Neutrophil (primary cell): ENCODE data around the gene KRTAP9-8.
"Not testable (repeated sequence)": the region's sequence is repeated elsewhere in the genome, so short reads cannot be mapped to it uniquely, and the experiment has no call there.

Experiments used
- H3K27ac ChIP-seq: fragments of 200-600 bp; sonication (generic); 2 replicates; pipeline ENCODE4 v1.5.1; 2016; ENCODE audit warnings: mild to moderate bottlenecking, moderate library complexity
- H3K27me3 ChIP-seq: fragments of 200-600 bp; sonication (generic); 2 replicates; pipeline ENCODE4 v1.6.0; 2016; ENCODE audit warnings: mild to moderate bottlenecking
- H3K36me3 ChIP-seq: fragments of 200-600 bp; sonication (generic); 2 replicates; pipeline ENCODE4 v1.5.1; 2017
- H3K4me1 ChIP-seq, 2 experiments: fragments of 200-600 bp in 1 of 2; sonication (generic) in 1 of 2; 1 replicate in 1 of 2; 2 replicates in 1 of 2; pipeline versions ENCODE4 v1.5.1 to v1.6.1; 2013 to 2016; ENCODE audit warnings: low read depth in 1 of 2, low read length in 1 of 2, mild to moderate bottlenecking in 1 of 2, moderate library complexity in 1 of 2; ENCODE audit not compliant: control insufficient read depth in 1 of 2, insufficient read depth in 1 of 2
- H3K4me3 ChIP-seq, 2 experiments: fragments of 200-600 bp in 1 of 2; sonication (generic) in 1 of 2; 1 replicate in 1 of 2; 2 replicates in 1 of 2; pipeline ENCODE4 v1.5.1; 2013 to 2016; ENCODE audit warnings: low read depth in 1 of 2, low read length in 1 of 2, mild to moderate bottlenecking in 1 of 2, moderate library complexity in 1 of 2
- H3K9me3 ChIP-seq: fragments of 200-600 bp; sonication (generic); 2 replicates; pipeline ENCODE4 v1.5.1; 2016
- TF ChIP-seq, protein P1 (sequence below): fragments of 200-600 bp; sonication (generic); IDR thresholded peaks from 2 replicates; pipeline ENCODE4 v1.5.1; 2016; ENCODE audit warnings: antibody characterized with exemption

Gene KRTAP9-8

DNA sequence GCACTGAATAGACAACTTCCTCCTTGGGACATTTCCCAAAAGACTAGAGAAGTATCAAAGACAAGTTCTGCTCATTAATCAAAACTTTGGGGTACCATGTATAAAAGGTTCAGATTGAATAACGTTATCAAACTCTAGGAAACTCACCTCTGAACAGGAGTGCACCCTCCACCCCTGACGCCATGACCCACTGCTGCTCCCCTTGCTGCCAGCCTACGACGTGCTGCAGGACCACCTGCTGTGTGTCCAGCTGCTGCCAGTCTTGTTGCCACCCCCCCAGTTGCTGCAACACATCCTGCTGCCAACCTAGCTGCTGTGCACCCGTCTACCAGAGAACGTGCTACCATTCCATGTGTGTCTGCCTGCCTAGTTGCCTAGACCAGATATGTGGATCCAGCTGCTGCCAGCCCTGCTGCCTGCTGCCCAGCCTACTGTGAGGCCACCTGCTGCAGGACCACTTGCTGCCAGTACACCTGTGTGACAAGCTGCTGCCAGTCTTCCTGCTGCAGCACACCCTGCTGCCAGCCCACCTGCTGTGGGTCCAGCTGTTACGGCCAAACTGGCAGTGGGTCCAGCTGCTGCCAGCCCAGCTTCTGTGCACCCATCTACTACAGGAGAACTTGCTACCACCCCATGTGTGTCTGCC is 25.2 kb upstream of the KRTAP9-8 start:
- Histone ChIP-seq H3K9me3 (no peaks in the 10 kb centered on the region), H3K36me3 (no peaks in the 10 kb centered on the region), H3K4me1 (no peaks in the 10 kb centered on the region), H3K27ac (no peak overlapping the region), H3K4me3 (no peak overlapping the region), H3K27me3 (peaks cover 43% of the 10 kb centered on the region)
- TF ChIP-seq, protein P1, sequence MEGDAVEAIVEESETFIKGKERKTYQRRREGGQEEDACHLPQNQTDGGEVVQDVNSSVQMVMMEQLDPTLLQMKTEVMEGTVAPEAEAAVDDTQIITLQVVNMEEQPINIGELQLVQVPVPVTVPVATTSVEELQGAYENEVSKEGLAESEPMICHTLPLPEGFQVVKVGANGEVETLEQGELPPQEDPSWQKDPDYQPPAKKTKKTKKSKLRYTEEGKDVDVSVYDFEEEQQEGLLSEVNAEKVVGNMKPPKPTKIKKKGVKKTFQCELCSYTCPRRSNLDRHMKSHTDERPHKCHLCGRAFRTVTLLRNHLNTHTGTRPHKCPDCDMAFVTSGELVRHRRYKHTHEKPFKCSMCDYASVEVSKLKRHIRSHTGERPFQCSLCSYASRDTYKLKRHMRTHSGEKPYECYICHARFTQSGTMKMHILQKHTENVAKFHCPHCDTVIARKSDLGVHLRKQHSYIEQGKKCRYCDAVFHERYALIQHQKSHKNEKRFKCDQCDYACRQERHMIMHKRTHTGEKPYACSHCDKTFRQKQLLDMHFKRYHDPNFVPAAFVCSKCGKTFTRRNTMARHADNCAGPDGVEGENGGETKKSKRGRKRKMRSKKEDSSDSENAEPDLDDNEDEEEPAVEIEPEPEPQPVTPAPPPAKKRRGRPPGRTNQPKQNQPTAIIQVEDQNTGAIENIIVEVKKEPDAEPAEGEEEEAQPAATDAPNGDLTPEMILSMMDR, result no peak

DNA sequence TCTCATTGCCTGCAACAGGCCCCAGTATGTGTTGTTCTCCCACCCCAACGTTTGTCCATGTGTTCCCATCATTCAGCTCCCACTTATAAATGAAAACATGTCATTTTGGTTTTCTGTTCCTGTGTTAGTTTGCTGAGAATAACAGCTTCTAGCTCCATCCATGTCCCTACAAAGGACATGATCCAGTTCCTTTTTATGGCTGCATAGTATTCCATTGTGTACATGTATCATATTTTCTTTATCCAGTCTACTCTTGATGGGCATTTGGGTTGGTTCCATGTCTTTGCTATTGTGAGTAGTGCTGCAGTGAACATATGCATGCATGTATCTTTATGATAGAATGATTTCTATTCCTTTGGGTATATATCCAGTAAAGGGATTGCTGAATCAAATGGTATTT is 22.1 kb upstream of the KRTAP9-8 start:
- H3K4me1 ChIP-seq, result no peaks in the 10 kb centered on the region
- no peaks in the 10 kb centered on the region for H3K36me3 ChIP-seq
- no peaks in the 10 kb centered on the region for H3K9me3 ChIP-seq
- H3K27me3 ChIP-seq, result peaks cover 23% of the 10 kb centered on the region
- TF ChIP-seq, protein P1, result no peak
- H3K27ac ChIP-seq, result no peak overlapping the region
- H3K4me3 ChIP-seq, result no peak overlapping the region

DNA sequence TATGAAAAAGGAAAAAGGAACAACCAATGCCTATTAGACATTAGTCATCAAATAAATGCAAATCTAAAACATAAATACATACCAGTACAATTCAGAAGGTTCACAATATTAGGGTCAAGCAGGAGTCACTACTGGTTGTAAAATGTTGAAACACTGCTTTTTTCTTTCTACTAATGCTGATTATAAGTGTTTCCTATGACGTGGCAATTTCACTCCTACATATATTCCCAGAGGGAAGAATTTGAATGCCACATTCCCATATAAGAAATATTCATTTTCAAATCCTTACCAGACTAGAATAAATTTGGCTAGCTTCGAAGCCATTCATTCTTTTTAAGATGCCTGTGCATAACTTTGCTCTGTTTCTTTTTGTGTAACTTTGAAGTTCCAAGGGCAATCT is 14.0 kb upstream of the KRTAP9-8 start:
- Histone ChIP-seq H3K27me3 (peaks cover 6% of the 10 kb centered on the region), H3K4me3 (no peak overlapping the region), H3K9me3 (no peaks in the 10 kb centered on the region), H3K36me3 (no peaks in the 10 kb centered on the region), H3K4me1 (no peaks in the 10 kb centered on the region), H3K27ac (no peak overlapping the region)
- TF ChIP-seq, protein P1, result no peak

DNA sequence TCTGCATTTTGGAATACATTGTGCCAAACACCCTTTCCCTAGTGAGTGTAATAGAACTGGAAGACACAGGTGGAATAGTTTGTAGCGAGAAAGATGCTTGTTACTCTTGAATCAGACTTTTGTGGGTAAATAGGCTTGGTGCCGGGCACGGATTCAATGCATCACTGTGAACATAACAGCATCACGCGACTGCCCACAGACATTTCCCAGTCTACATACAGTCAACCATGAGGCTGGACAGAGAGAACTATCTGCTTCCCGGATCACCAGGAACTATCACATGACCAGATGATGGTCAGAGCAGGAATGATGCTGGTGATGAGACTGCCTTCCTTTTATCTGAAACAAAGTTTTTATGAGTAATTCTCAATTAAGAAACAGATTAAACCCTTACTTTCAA is 11.7 kb upstream of the KRTAP9-8 start:
- H3K36me3 ChIP-seq, result no peaks in the 10 kb centered on the region
- TF ChIP-seq, protein P1, result no peak
- no peaks in the 10 kb centered on the region for H3K9me3 ChIP-seq

DNA sequence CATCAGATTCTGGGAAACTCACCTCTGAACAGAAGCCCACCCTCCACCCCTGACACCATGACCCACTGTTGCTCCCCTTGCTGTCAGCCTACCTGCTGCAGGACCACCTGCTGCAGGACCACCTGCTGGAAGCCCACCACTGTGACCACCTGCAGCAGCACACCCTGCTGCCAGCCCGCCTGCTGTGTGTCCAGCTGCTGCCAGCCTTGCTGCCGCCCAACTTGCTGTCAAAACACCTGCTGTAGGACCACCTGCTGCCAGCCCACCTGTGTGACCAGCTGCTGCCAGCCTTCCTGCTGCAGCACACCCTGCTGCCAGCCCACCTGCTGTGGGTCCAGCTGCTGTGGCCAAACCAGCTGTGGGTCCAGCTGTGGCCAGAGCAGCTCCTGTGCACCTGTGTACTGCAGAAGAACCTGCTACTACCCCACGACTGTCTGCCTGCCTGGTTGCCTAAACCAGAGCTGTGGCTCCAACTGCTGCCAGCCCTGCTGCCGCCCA is 11.2 kb upstream of the KRTAP9-8 start, which contains the start of gene KRTAP9-2:
Gene KRTAP9-2, plus strand, starts transcription at position 51 of the 498 bp plus-strand sequence. Its CDS starts 7 bp downstream, at position 58.
- not testable (repeated sequence) for H3K9me3 ChIP-seq, H3K27ac ChIP-seq, H3K36me3 ChIP-seq, H3K4me1 ChIP-seq, H3K4me3 ChIP-seq
- peaks cover 25% of the 10 kb centered on the region for H3K27me3 ChIP-seq

More for the DNA sequence above, 11.7 kb upstream of the KRTAP9-8 start:
- peaks cover 20% of the 10 kb centered on the region for H3K27me3 ChIP-seq
- H3K27ac ChIP-seq, result no peak overlapping the region
- H3K4me3 ChIP-seq, result no peak overlapping the region
- no peaks in the 10 kb centered on the region for H3K4me1 ChIP-seq

DNA sequence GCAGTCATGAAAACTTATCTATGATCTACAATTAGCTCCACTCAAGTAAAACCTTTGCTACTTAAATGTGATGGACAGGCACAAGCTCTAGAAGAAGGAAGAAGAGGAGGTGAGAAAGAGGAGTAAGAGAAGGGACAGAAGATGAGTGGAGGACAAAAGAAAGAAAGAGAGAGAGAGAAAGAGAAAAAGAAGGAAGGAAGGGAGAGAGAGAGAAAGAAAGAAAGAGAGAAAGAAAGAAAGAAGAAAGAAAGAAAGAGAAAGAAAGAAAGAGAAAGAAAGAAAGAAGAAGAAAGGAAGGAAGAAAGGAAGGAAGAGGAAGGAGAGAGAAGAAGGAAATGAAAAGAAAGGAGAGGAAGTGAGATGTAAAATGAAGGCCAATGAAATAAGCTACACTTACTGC is 7.7 kb upstream of the KRTAP9-8 start:
- TF ChIP-seq, protein P1, result no peak
- no peaks in the 10 kb centered on the region for H3K9me3 ChIP-seq

More for the DNA sequence above, 7.7 kb upstream of the KRTAP9-8 start:
- Histone ChIP-seq H3K4me1 (no peaks in the 10 kb centered on the region), H3K36me3 (no peaks in the 10 kb centered on the region), H3K27ac (no peak overlapping the region), H3K27me3 (peaks cover 49% of the 10 kb centered on the region), H3K4me3 (no peak overlapping the region)
